Adrenal gland (tissue), 5 donors: ENCODE data around the gene CDH4.

Source experiments
- CTCF ChIP-seq, 6 experiments: fragments of 450-650 bp in 4 of 6; fragments of 200-600 bp in 2 of 6; sonication (generic) in 1 of 6; IDR thresholded peaks; 1 replicate in 5 of 6; 2 replicates in 1 of 6; pipeline versions ENCODE4 v1.5.1 to v1.8.0; 2016 to 2021; ENCODE audit warnings: antibody characterized with exemption in 6 of 6, mild to moderate bottlenecking in 2 of 6, moderate library complexity in 1 of 6
- POLR2A ChIP-seq, 2 donors: fragments of 450-650 bp; IDR thresholded peaks; one replicate each; pipeline ENCODE4 v1.6.1; 2017; ENCODE audit warnings: antibody characterized with exemption in 2 of 2, mild to moderate bottlenecking in 2 of 2, moderate library complexity in 1 of 2
- donor health status: DM: no; HTN: no; CAD: no.

- TF ChIP-seq POLR2A (IDR thresholded peaks at IDR 0.05) (no peak), CTCF (IDR thresholded peaks at IDR 0.05) (no peak)
Observed at GRCh38 chr20:61544910-61545889, 293.1 kb downstream of the CDH4 start.
